SK-N-SH treated with all-trans-retinoic acid at 6 μM for 48 hours (cell line): ENCODE data around the gene RWDD1.

Source experiments
- ARNTL ChIP-seq: fragments of 450-650 bp; formaldehyde crosslinking; IDR thresholded peaks from 2 replicates; pipeline ENCODE4 v1.5.0; 2020; ENCODE audit warnings: low read depth, mild to moderate bottlenecking, moderate library complexity, borderline replicate concordance
- ESRRG ChIP-seq: fragments of 250-450 bp; sonication (Bioruptor Pico); IDR thresholded peaks from 2 replicates; pipeline ENCODE4 v1.6.1; 2021; ENCODE audit warnings: mild to moderate bottlenecking
- PATZ1 ChIP-seq: fragments of 250-450 bp; sonication (Bioruptor Pico); IDR thresholded peaks from 2 replicates; pipeline ENCODE4 v1.8.0; 2020; ENCODE audit warnings: mild to moderate bottlenecking, moderate library complexity, borderline replicate concordance
- ZC3H10 ChIP-seq: fragments of 250-450 bp; sonication (Bioruptor Pico); IDR thresholded peaks from 2 replicates; pipeline ENCODE4 v1.5.1; 2021; ENCODE audit warnings: mild to moderate bottlenecking, moderate library complexity
- ZFP3 ChIP-seq: fragments of 250-450 bp; sonication (Bioruptor Pico); IDR thresholded peaks from 2 replicates; pipeline ENCODE4 v1.5.0; 2020; ENCODE audit warnings: mild to moderate bottlenecking, moderate library complexity
- TF ChIP-seq, protein P1 (sequence below): fragments of 250-450 bp; sonication (Bioruptor Pico); IDR thresholded peaks from 2 replicates; pipeline ENCODE4 v1.5.1; 2020; ENCODE audit warnings: low read depth, mild to moderate bottlenecking, moderate library complexity
- TF ChIP-seq, protein P2 (sequence below): fragments of 250-450 bp; sonication (Bioruptor Pico); IDR thresholded peaks from 2 replicates; pipeline ENCODE4 v1.5.1; 2021; ENCODE audit warnings: mild to moderate bottlenecking, moderate library complexity

- TF ChIP-seq, protein P1, sequence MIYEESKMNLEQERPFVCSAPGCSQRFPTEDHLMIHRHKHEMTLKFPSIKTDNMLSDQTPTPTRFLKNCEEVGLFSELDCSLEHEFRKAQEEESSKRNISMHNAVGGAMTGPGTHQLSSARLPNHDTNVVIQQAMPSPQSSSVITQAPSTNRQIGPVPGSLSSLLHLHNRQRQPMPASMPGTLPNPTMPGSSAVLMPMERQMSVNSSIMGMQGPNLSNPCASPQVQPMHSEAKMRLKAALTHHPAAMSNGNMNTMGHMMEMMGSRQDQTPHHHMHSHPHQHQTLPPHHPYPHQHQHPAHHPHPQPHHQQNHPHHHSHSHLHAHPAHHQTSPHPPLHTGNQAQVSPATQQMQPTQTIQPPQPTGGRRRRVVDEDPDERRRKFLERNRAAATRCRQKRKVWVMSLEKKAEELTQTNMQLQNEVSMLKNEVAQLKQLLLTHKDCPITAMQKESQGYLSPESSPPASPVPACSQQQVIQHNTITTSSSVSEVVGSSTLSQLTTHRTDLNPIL (CRISPR knock-in tag): no peak
- TF ChIP-seq ZC3H10 (CRISPR knock-in tag) (no peak), ARNTL (CRISPR knock-in tag) (no peak), ZFP3 (no peak), PATZ1 (no peak), ESRRG (CRISPR knock-in tag) (no peak)
- TF ChIP-seq, protein P2, sequence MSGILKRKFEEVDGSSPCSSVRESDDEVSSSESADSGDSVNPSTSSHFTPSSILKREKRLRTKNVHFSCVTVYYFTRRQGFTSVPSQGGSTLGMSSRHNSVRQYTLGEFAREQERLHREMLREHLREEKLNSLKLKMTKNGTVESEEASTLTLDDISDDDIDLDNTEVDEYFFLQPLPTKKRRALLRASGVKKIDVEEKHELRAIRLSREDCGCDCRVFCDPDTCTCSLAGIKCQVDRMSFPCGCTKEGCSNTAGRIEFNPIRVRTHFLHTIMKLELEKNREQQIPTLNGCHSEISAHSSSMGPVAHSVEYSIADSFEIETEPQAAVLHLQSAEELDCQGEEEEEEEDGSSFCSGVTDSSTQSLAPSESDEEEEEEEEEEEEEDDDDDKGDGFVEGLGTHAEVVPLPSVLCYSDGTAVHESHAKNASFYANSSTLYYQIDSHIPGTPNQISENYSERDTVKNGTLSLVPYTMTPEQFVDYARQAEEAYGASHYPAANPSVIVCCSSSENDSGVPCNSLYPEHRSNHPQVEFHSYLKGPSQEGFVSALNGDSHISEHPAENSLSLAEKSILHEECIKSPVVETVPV (CRISPR knock-in tag): no peak
These were observed 6.2 kb downstream of the RWDD1 start for GRCh38 chr6:116577486-116577885.
